H9 (cell line): Measurements from ENCODE around the gene FNIP1. TPM values are rescaled to one million over a fixed set of nuclear protein-coding genes. Genes with fewer than 3 reads are reported as not detected.

Experiments
- DNase-seq: peaks from one replicate; pipeline ENCODE4 v3.0.0-alpha.2; 2017
- H2AFZ ChIP-seq: one replicate; pipeline ENCODE4 v1.6.1; 2013; ENCODE audit warnings: mild to moderate bottlenecking, low read length, control low read depth, moderate library complexity
- H2AK5ac ChIP-seq: 2 replicates; pipeline ENCODE4 v1.6.1; 2013; ENCODE audit warnings: low read length, control low read depth, mixed read lengths; ENCODE audit not compliant: insufficient read length
- H2BK120ac ChIP-seq: one replicate; pipeline ENCODE4 v1.6.1; 2013; ENCODE audit warnings: low read depth, mild to moderate bottlenecking, low read length, control low read depth, inconsistent platforms; ENCODE audit not compliant: poor library complexity, severe bottlenecking
- H2BK12ac ChIP-seq: 2 replicates; pipeline ENCODE4 v1.6.1; 2013; ENCODE audit warnings: low read length, control low read depth, mixed read lengths, low read depth; ENCODE audit not compliant: insufficient read length
- H2BK15ac ChIP-seq: 2 replicates; pipeline ENCODE4 v1.6.1; 2013; ENCODE audit warnings: low read depth, low read length, control low read depth
- H2BK20ac ChIP-seq: one replicate; pipeline ENCODE4 v1.6.1; 2013; ENCODE audit warnings: low read depth, mild to moderate bottlenecking, low read length, control low read depth, inconsistent platforms; ENCODE audit not compliant: poor library complexity, severe bottlenecking
- H2BK5ac ChIP-seq: 2 replicates; pipeline ENCODE4 v1.6.1; 2013; ENCODE audit warnings: low read length, control low read depth, mixed read lengths; ENCODE audit not compliant: insufficient read length
- H3K14ac ChIP-seq: 2 replicates; pipeline ENCODE4 v1.6.1; 2013; ENCODE audit warnings: low read length, control low read depth; ENCODE audit not compliant: insufficient read depth
- H3K18ac ChIP-seq: 2 replicates; pipeline ENCODE4 v1.6.1; 2013; ENCODE audit warnings: low read depth, mild to moderate bottlenecking, mixed read lengths, low read length, control low read depth; ENCODE audit not compliant: insufficient read length
- H3K23ac ChIP-seq: 2 replicates; pipeline ENCODE4 v1.6.1; 2013; ENCODE audit warnings: low read length, control low read depth, mixed read lengths, low read depth; ENCODE audit not compliant: insufficient read length
- H3K23me2 ChIP-seq: 2 replicates; pipeline ENCODE4 v1.6.1; 2013; ENCODE audit warnings: low read depth, mild to moderate bottlenecking, mixed read lengths, low read length, control low read depth; ENCODE audit not compliant: insufficient read length, poor library complexity, severe bottlenecking
- H3K27ac ChIP-seq: 2 replicates; pipeline ENCODE4 v1.5.1; 2013; ENCODE audit warnings: low read length, control low read depth, mixed read lengths, low read depth; ENCODE audit not compliant: insufficient read length
- H3K27me3 ChIP-seq: 2 replicates; pipeline ENCODE4 v1.6.1; 2013; ENCODE audit warnings: low read length, control low read depth, inconsistent platforms; ENCODE audit not compliant: insufficient read depth
- H3K4ac ChIP-seq: 2 replicates; pipeline ENCODE4 v1.6.1; 2013; ENCODE audit warnings: low read depth, mild to moderate bottlenecking, control low read depth, inconsistent platforms, low read length, moderate library complexity
- H3K4me1 ChIP-seq: 2 replicates; pipeline ENCODE4 v1.6.1; 2013; ENCODE audit warnings: low read length, control low read depth, inconsistent platforms; ENCODE audit not compliant: insufficient read depth
- H3K4me2 ChIP-seq: 2 replicates; pipeline ENCODE4 v1.6.1; 2013; ENCODE audit warnings: low read length, control low read depth, mixed read lengths; ENCODE audit not compliant: insufficient read length, insufficient read depth
- H3K56ac ChIP-seq: 2 replicates; pipeline ENCODE4 v1.6.1; 2013; ENCODE audit warnings: low read depth, mild to moderate bottlenecking, mixed read lengths, low read length, control low read depth; ENCODE audit not compliant: insufficient read length
- H3K79me1 ChIP-seq: 2 replicates; pipeline ENCODE4 v1.6.1; 2013; ENCODE audit warnings: low read depth, mild to moderate bottlenecking, moderate library complexity, low read length, control low read depth, inconsistent platforms; ENCODE audit not compliant: insufficient read depth, poor library complexity, severe bottlenecking
- H3K79me2 ChIP-seq: 2 replicates; pipeline ENCODE4 v1.6.1; 2013; ENCODE audit warnings: low read length, control low read depth, inconsistent platforms; ENCODE audit not compliant: insufficient read depth
- H3K9ac ChIP-seq: 2 replicates; pipeline ENCODE4 v1.6.1; 2013; ENCODE audit warnings: low read length, control low read depth, mixed read lengths; ENCODE audit not compliant: insufficient read length; ENCODE audit errors: extremely low read depth
- H3K9me3 ChIP-seq: one replicate; pipeline ENCODE4 v1.6.1; 2013; ENCODE audit warnings: low read depth, low read length, inconsistent platforms; ENCODE audit not compliant: control insufficient read depth
- H3T11ph ChIP-seq: one replicate; pipeline ENCODE4 v1.6.1; 2013; ENCODE audit warnings: mild to moderate bottlenecking, low read length, control low read depth, inconsistent platforms
- H4K20me1 ChIP-seq: one replicate; pipeline ENCODE4 v1.6.1; 2013; ENCODE audit not compliant: control insufficient read depth, insufficient read length, insufficient read depth
- H4K5ac ChIP-seq: 2 replicates; pipeline ENCODE4 v1.6.1; 2013; ENCODE audit warnings: low read depth, mild to moderate bottlenecking, mixed read lengths, low read length, control low read depth; ENCODE audit not compliant: insufficient read length
- H4K8ac ChIP-seq: replicated peaks from 2 replicates; pipeline ENCODE4 v1.6.1; 2013; ENCODE audit warnings: low read length, control low read depth, mixed read lengths, low read depth; ENCODE audit not compliant: insufficient read length
- H4K91ac ChIP-seq: 2 replicates; pipeline ENCODE4 v1.6.1; 2013; ENCODE audit warnings: low read depth, mild to moderate bottlenecking, moderate library complexity, mixed read lengths, low read length, control low read depth; ENCODE audit not compliant: insufficient read length
- H3K27ac Mint-ChIP-seq, 3 experiments: 2 replicates in 2 of 3; 3 replicates in 1 of 3; pipeline ENCODE4 v1.8.0; 2020 to 2021; ENCODE audit warnings: mixed read lengths in 3 of 3, mild to moderate bottlenecking in 1 of 3, moderate library complexity in 1 of 3
- H3K27me3 Mint-ChIP-seq: 2 replicates; pipeline ENCODE4 v1.8.0; 2021; ENCODE audit warnings: low read depth, mild to moderate bottlenecking, moderate library complexity, mixed read lengths
- H3K36me3 Mint-ChIP-seq, 3 experiments: 2 replicates in 2 of 3; 3 replicates in 1 of 3; pipeline ENCODE4 v1.8.0; 2020 to 2021; ENCODE audit warnings: low read depth in 3 of 3, mixed read lengths in 3 of 3; ENCODE audit not compliant: insufficient read depth in 1 of 3
- H3K4me1 Mint-ChIP-seq, 2 experiments: 2 replicates each; pipeline ENCODE4 v1.8.0; 2020; ENCODE audit warnings: mixed read lengths in 2 of 2
- H3K4me3 Mint-ChIP-seq, 2 experiments: 2 replicates in 1 of 2; 3 replicates in 1 of 2; pipeline ENCODE4 v1.8.0; 2020 to 2021; ENCODE audit warnings: mild to moderate bottlenecking in 2 of 2, mixed read lengths in 2 of 2, moderate library complexity in 1 of 2
- H3K9me3 Mint-ChIP-seq, 2 experiments: 2 replicates in 1 of 2; 3 replicates in 1 of 2; pipeline ENCODE4 v1.8.0; 2020; ENCODE audit warnings: mild to moderate bottlenecking in 2 of 2, mixed read lengths in 2 of 2, moderate library complexity in 1 of 2
- WGBS: extraction: QIAGEN DNeasy Blood & Tissue Kit; methylation state at CpG from one replicate; pipeline ENCODE4 v1.1.7; 2013; ENCODE audit warnings: missing lambda C conversion rate, low lambda C conversion rate, mixed read lengths; ENCODE audit not compliant: insufficient read length; ENCODE audit errors: extremely low coverage; 5-methylcytosine and 5-hydroxymethylcytosine counted together
- total RNA-seq: library from RNA; stranded (reverse); gene quantifications from 2 replicates; pipeline ENCODE4 v1.2.1, GENCODE V29; 2021
- TF ChIP-seq, protein P1 (sequence below): fragments of 200-600 bp; sonication (generic); conservative IDR thresholded peaks from 3 replicates; pipeline ENCODE4 v1.8.0; 2021; ENCODE audit warnings: antibody characterized with exemption, mild to moderate bottlenecking

FNIP1 gene
- total RNA-seq, 1 experiment from 2014 or later = 13.4 TPM

DNA sequence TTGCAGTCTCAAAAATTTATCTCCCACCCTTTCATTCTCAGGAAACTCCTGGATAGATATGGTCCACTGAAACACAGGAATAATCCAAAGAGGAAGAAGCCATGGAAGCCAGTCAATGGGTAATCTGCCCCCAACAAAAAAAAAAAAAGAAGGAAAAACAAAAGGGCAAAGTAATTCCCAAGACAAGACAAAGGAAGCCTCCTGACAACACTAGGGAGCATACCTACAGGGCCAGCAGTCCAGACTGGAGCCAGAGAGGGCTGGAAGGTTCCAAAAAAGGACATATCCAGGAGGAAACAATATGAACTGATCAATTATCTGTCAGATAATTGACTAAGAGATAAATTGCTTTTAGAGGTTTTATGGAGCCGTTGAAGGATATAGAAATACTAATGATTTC lies 12.9 kb downstream of the FNIP1 start:
- no peak overlapping the region for H3K4me3 Mint-ChIP-seq
- H4K20me1 ChIP-seq = no peaks in the 10 kb centered on the region
- H4K8ac ChIP-seq = no peak overlapping the region
- no peak overlapping the region for H4K5ac ChIP-seq
- no peak overlapping the region for H2BK12ac ChIP-seq
- H3K27ac Mint-ChIP-seq = peak overlapping the region in 2 of 3 experiments; percentile 14 to 31; a peak in 2 of 7 replicates
- H4K91ac ChIP-seq = no peak overlapping the region
- H3K27me3 Mint-ChIP-seq = no peaks in the 10 kb centered on the region
- no CpG with 5 or more reads among the region's 1 CpG for WGBS
- no peak overlapping the region for H3K4ac ChIP-seq
- no peak overlapping the region for H2AFZ ChIP-seq
- H3K4me1 Mint-ChIP-seq = peaks cover 9 to 11% of the 10 kb centered on the region in 2 experiments
- no peaks in the 10 kb centered on the region for H3K4me1 ChIP-seq
- no peak overlapping the region for H3T11ph ChIP-seq
- no peaks in the 10 kb centered on the region for H3K23me2 ChIP-seq
- H3K9me3 ChIP-seq = no peaks in the 10 kb centered on the region
- DNase-seq = no peak
- peaks cover 2% of the 10 kb centered on the region; the same call in 1 of the 2 replicates for H3K79me2 ChIP-seq
- TF ChIP-seq, protein P1, sequence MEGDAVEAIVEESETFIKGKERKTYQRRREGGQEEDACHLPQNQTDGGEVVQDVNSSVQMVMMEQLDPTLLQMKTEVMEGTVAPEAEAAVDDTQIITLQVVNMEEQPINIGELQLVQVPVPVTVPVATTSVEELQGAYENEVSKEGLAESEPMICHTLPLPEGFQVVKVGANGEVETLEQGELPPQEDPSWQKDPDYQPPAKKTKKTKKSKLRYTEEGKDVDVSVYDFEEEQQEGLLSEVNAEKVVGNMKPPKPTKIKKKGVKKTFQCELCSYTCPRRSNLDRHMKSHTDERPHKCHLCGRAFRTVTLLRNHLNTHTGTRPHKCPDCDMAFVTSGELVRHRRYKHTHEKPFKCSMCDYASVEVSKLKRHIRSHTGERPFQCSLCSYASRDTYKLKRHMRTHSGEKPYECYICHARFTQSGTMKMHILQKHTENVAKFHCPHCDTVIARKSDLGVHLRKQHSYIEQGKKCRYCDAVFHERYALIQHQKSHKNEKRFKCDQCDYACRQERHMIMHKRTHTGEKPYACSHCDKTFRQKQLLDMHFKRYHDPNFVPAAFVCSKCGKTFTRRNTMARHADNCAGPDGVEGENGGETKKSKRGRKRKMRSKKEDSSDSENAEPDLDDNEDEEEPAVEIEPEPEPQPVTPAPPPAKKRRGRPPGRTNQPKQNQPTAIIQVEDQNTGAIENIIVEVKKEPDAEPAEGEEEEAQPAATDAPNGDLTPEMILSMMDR = no peak
- H3K27me3 ChIP-seq = no peaks in the 10 kb centered on the region
- no peak overlapping the region for H3K27ac ChIP-seq
- no peak overlapping the region for H3K14ac ChIP-seq
- no peak overlapping the region for H2BK120ac ChIP-seq
- no peak overlapping the region for H2AK5ac ChIP-seq
- peaks cover 0 to 7% (median 0%) of the 10 kb centered on the region in 3 experiments; a peak in 1 of 7 replicates for H3K36me3 Mint-ChIP-seq
- H2BK5ac ChIP-seq = no peak overlapping the region
- no peak overlapping the region for H2BK20ac ChIP-seq
- no peak overlapping the region for H3K9ac ChIP-seq
- H2BK15ac ChIP-seq = no peak overlapping the region
- H3K56ac ChIP-seq = no peak overlapping the region
- no peak overlapping the region for H3K18ac ChIP-seq
- no peak overlapping the region for H3K4me2 ChIP-seq
- no peaks in the 10 kb centered on the region for H3K9me3 Mint-ChIP-seq
- H3K23ac ChIP-seq = no peak overlapping the region
- H3K79me1 ChIP-seq = peaks cover 8% of the 10 kb centered on the region
